Gastroesophageal sphincter (tissue), 4 donors: Measurements from ENCODE around the gene SPEN. TPM values are rescaled to one million over a fixed set of nuclear protein-coding genes. Genes with fewer than 3 reads are reported as not detected.

Experiments
- ATAC-seq: fragments of 150-250 bp; one replicate; pipeline ENCODE4 v1.9.1; 2016; ENCODE audit warnings: mild to moderate bottlenecking, moderate library complexity
- H3K27ac ChIP-seq, 4 donors: fragments of 200-600 bp; sonication (generic) in 3 of 4; 1 replicate in 3 of 4; 2 replicates in 1 of 4; pipeline ENCODE4 v1.5.1; 2016 to 2019
- H3K27me3 ChIP-seq: fragments of 200-600 bp; sonication (generic); one replicate; pipeline ENCODE4 v1.5.1; 2019
- H3K36me3 ChIP-seq, 2 donors: fragments of 200-600 bp; sonication (generic); one replicate each; pipeline ENCODE4 v1.5.1; 2019; ENCODE audit warnings: control low read depth in 1 of 2
- H3K4me1 ChIP-seq, 3 donors: fragments of 200-600 bp; sonication (generic); 1 replicate in 2 of 3; 2 replicates in 1 of 3; pipeline ENCODE4 v1.5.1; 2016 to 2019; ENCODE audit warnings: control low read depth in 2 of 3
- H3K4me3 ChIP-seq, 2 donors: fragments of 200-600 bp; sonication (generic); one replicate each; pipeline ENCODE4 v1.5.1; 2019; ENCODE audit warnings: mild to moderate bottlenecking in 1 of 2, moderate library complexity in 1 of 2
- H3K9me3 ChIP-seq, 3 donors: fragments of 200-600 bp; sonication (generic); one replicate each; pipeline ENCODE4 v1.5.1; 2017 to 2019; ENCODE audit warnings: control low read depth in 2 of 3
- CTCF ChIP-seq, 4 experiments: fragments of 200-600 bp in 2 of 4; fragments of 450-650 bp in 2 of 4; sonication (generic) in 1 of 4; IDR thresholded peaks; one replicate each; pipeline ENCODE4 v1.5.1; 2017 to 2019; ENCODE audit warnings: antibody characterized with exemption in 4 of 4, mild to moderate bottlenecking in 2 of 4, moderate library complexity in 2 of 4
- EP300 ChIP-seq: sonication (generic); formaldehyde crosslinking; IDR thresholded peaks from one replicate; pipeline ENCODE4 v1.6.1; 2017; ENCODE audit warnings: antibody characterized with exemption, mild to moderate bottlenecking
- POLR2A ChIP-seq, 2 donors: fragments of 450-650 bp; IDR thresholded peaks; one replicate each; pipeline ENCODE4 v1.6.1; 2017; ENCODE audit warnings: antibody characterized with exemption in 2 of 2, mild to moderate bottlenecking in 2 of 2, moderate library complexity in 1 of 2
- POLR2AphosphoS5 ChIP-seq: sonication (generic); formaldehyde crosslinking; IDR thresholded peaks from one replicate; pipeline ENCODE4 v1.6.1; 2017; ENCODE audit warnings: antibody characterized with exemption
- WGBS, 2 donors: methylation state at CpG; one replicate each; pipeline ENCODE4 v1.1.5; 2018; ENCODE audit warnings: low coverage in 1 of 2; 5-methylcytosine and 5-hydroxymethylcytosine counted together
- total RNA-seq, 4 donors: library from RNA; depleted of rRNA; stranded (reverse); fragments of >200 nt; gene quantifications; one replicate each; pipeline ENCODE4 v1.1.0, GENCODE V29; 2016

Gene SPEN, protein sequence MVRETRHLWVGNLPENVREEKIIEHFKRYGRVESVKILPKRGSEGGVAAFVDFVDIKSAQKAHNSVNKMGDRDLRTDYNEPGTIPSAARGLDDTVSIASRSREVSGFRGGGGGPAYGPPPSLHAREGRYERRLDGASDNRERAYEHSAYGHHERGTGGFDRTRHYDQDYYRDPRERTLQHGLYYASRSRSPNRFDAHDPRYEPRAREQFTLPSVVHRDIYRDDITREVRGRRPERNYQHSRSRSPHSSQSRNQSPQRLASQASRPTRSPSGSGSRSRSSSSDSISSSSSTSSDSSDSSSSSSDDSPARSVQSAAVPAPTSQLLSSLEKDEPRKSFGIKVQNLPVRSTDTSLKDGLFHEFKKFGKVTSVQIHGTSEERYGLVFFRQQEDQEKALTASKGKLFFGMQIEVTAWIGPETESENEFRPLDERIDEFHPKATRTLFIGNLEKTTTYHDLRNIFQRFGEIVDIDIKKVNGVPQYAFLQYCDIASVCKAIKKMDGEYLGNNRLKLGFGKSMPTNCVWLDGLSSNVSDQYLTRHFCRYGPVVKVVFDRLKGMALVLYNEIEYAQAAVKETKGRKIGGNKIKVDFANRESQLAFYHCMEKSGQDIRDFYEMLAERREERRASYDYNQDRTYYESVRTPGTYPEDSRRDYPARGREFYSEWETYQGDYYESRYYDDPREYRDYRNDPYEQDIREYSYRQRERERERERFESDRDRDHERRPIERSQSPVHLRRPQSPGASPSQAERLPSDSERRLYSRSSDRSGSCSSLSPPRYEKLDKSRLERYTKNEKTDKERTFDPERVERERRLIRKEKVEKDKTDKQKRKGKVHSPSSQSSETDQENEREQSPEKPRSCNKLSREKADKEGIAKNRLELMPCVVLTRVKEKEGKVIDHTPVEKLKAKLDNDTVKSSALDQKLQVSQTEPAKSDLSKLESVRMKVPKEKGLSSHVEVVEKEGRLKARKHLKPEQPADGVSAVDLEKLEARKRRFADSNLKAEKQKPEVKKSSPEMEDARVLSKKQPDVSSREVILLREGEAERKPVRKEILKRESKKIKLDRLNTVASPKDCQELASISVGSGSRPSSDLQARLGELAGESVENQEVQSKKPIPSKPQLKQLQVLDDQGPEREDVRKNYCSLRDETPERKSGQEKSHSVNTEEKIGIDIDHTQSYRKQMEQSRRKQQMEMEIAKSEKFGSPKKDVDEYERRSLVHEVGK (N-terminal part only)
- 10 to 100 TPM; 40.3 to 79.4 (median 50.7) TPM for total RNA-seq

- H3K36me3 ChIP-seq, result no peaks in the 10 kb centered on the region
- H3K27ac ChIP-seq, result peak within 1 kb of the TSS; percentile 94 to 99 (median 99)
- TF ChIP-seq POLR2A (IDR thresholded peaks at IDR 0.05), result peak; percentile 76 to 87
- TF ChIP-seq CTCF (IDR thresholded peaks at IDR 0.05), result peak in 3 of 4 experiments; percentile 37 to 45 (median 37)
- TF ChIP-seq POLR2AphosphoS5, result peak; percentile 61
- no peak for TF ChIP-seq EP300
- ATAC-seq, result peak; percentile 94
- 0% methylated on average over 14 of the region's 86 CpGs; no CpG with 5 or more reads in 1 of the 2 donors for WGBS, 2 donors
- H3K4me3 ChIP-seq, result peak within 1 kb of the TSS; percentile 85
- no peaks in the 10 kb centered on the region for H3K27me3 ChIP-seq
- H3K9me3 ChIP-seq, result no peaks in the 10 kb centered on the region
- H3K4me1 ChIP-seq, result peaks cover 0 to 65% (median 9%) of the 10 kb centered on the region in 3 donors
Observed at GRCh38 chr1:15847100-15847892, at the start of gene SPEN. TSS of gene SPEN (plus strand) at chr1:15847707. CDS start at chr1:15848068, 361 bp downstream.

GRCh38 chr1:15799004-15799867 is 48.3 kb upstream of the SPEN start:
- TF ChIP-seq POLR2AphosphoS5 (peak; percentile 83), EP300 (no peak)
- Histone ChIP-seq H3K4me3 (no peak overlapping the region), H3K27ac (peak overlapping the region in 3 of 4 donors; percentile 66 to 83 (median 71))

GRCh38 chr1:15799928-15800835 is 47.3 kb upstream of the SPEN start:
- Histone ChIP-seq H3K9me3 (no peaks in the 10 kb centered on the region), H3K27me3 (no peaks in the 10 kb centered on the region), H3K4me1 (peaks cover 0 to 59% (median 25%) of the 10 kb centered on the region in 3 donors), H3K27ac (peak overlapping the region in 3 of 4 donors; percentile 66 to 83 (median 71)), H3K36me3 (no peaks in the 10 kb centered on the region), H3K4me3 (no peak overlapping the region)
- TF ChIP-seq CTCF (IDR thresholded peaks at IDR 0.05), result no peak
- TF ChIP-seq POLR2AphosphoS5, result no peak
- no peak for TF ChIP-seq POLR2A (IDR thresholded peaks at IDR 0.05)
- TF ChIP-seq EP300, result no peak
- 32 to 50% methylated on average over 2 to 10 of the region's 22 CpGs for WGBS, 2 donors
- ATAC-seq, result peak; percentile 23

More at GRCh38 chr1:15799004-15799867, 48.3 kb upstream of the SPEN start:
- 17 to 20% methylated on average over 2 to 3 of the region's 9 CpGs for WGBS, 2 donors
- no peaks in the 10 kb centered on the region for H3K36me3 ChIP-seq
- no peaks in the 10 kb centered on the region for H3K27me3 ChIP-seq
- peak; percentile 86 for ATAC-seq
- peaks cover 0 to 60% (median 25%) of the 10 kb centered on the region in 3 donors for H3K4me1 ChIP-seq
- no peaks in the 10 kb centered on the region for H3K9me3 ChIP-seq
